H1 (cell line): Measurements from ENCODE around the gene DEGS2. TPM values are rescaled to one million over a fixed set of nuclear protein-coding genes. Genes with fewer than 3 reads are reported as not detected.

Experiments
- CHD1 ChIP-seq: IDR thresholded peaks from 2 replicates; pipeline ENCODE4 v1.6.1; 2012; ENCODE audit warnings: low read depth, low read length, improper control_type of control experiment
- CTBP2 ChIP-seq: IDR thresholded peaks from 2 replicates; pipeline ENCODE4 v1.7.0; 2011; ENCODE audit warnings: borderline replicate concordance, mild to moderate bottlenecking, moderate library complexity, mixed read lengths, low read length; ENCODE audit not compliant: insufficient read depth, insufficient read length
- HDAC6 ChIP-seq: IDR thresholded peaks from one replicate; pipeline ENCODE4 v1.7.1; 2012; ENCODE audit warnings: low read depth, mild to moderate bottlenecking, inconsistent platforms, low read length, moderate library complexity
- RFX5 ChIP-seq: IDR thresholded peaks from 2 replicates; pipeline ENCODE4 v1.6.1; 2011; ENCODE audit warnings: low read depth, low read length, improper control_type of control experiment, borderline replicate concordance
- RXRA ChIP-seq: IDR thresholded peaks from 2 replicates; pipeline ENCODE4 v1.6.1; 2011; ENCODE audit warnings: low read depth, mild to moderate bottlenecking, low read length, moderate library complexity; ENCODE audit not compliant: insufficient read depth
- SP1 ChIP-seq: IDR thresholded peaks from 2 replicates; pipeline ENCODE4 v1.6.1; 2011; ENCODE audit warnings: low read depth, low read length
- SRF ChIP-seq: IDR thresholded peaks from 2 replicates; pipeline ENCODE4 v1.6.1; 2011; ENCODE audit warnings: mild to moderate bottlenecking, low read depth, low read length, moderate library complexity
- polyA plus RNA-seq, 7 experiments: library from polyadenylated mRNA; depleted of rRNA in 3 of 7; stranded (reverse) in 5 of 7; unstranded in 2 of 7; fragments of >200 nt in 5 of 7; fragments of 200-250 nt in 2 of 7; gene quantifications; 1 replicate in 5 of 7; 2 replicates in 1 of 7; 4 replicates in 1 of 7; pipeline versions ENCODE4 v1.2.1 to v1.2.3, GENCODE V29; 2011 to 2013; ENCODE audit warnings: missing spikeins in 2 of 7, mixed read lengths in 2 of 7
- total RNA-seq: library from RNA; stranded (reverse); fragmentation: NEBNext Ultra II Directional; extraction: Animal tissue kit (Norgen Biotek cat#: 25700); gene quantifications from 2 replicates; pipeline ENCODE4 v1.2.1, GENCODE V29; 2021
- TF ChIP-seq, protein P1 (sequence below): IDR thresholded peaks from 2 replicates; pipeline ENCODE4 v1.6.1; 2012; ENCODE audit warnings: inconsistent platforms
- TF ChIP-seq, protein P2 (sequence below): fragments of 300-600 bp; sonication (generic); IDR thresholded peaks from 2 replicates; pipeline ENCODE4 v1.7.1; 2012; ENCODE audit warnings: low read length, moderate library complexity, mild to moderate bottlenecking, inconsistent platforms; ENCODE audit not compliant: insufficient replicate concordance

DEGS2 gene
- total and polyA plus RNA-seq, 2 of the 8 experiments (the other 6 are each of a cell fraction or from before 2014, with no cell fraction given) = 0.61 to 0.82 TPM

DNA sequence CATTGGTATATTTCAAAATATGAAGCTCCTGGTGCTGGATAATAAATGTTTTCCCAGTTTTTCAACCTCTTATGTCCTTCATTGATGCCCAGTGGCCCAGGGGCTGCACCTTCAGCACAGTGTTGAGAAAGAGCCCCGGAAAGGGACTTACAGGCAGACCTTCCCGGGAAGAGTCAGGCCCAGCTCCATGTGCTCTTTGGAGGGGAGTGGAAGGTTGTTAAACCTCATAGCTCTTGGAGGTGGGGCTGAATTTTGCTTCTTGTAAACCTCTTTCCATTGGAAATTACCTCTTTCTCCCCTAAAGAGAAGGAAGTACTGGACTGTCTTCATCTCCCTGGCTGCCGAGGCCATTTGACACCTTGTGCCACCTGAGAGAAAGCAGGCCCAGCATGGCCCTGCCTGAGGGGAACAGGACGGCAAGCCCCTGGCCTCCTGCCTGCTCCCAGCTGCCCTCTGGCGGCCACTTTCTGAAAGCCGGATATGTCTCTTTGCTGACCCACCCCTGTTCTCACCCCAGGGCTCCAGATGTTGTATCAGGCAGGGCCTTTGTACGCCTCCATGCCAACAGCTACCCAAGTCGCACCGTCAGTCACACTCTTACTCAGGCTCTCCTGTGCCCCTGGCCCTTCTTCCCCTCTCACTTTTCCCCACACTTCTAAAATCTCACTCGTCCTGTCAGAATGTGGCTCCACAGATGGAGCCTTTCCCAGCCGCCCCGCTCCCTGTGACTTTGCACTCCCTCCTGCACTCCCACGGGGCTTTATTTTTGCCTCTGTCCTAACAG, 51.2 kb downstream of the DEGS2 start (continued):
- TF ChIP-seq, protein P1, sequence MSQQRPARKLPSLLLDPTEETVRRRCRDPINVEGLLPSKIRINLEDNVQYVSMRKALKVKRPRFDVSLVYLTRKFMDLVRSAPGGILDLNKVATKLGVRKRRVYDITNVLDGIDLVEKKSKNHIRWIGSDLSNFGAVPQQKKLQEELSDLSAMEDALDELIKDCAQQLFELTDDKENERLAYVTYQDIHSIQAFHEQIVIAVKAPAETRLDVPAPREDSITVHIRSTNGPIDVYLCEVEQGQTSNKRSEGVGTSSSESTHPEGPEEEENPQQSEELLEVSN = peak; percentile 85
- TF ChIP-seq RFX5 (no peak), CTBP2 (no peak), SP1 (no peak), SRF (no peak), CHD1 (no peak), RXRA (no peak), HDAC6 (no peak)
- TF ChIP-seq, protein P2, sequence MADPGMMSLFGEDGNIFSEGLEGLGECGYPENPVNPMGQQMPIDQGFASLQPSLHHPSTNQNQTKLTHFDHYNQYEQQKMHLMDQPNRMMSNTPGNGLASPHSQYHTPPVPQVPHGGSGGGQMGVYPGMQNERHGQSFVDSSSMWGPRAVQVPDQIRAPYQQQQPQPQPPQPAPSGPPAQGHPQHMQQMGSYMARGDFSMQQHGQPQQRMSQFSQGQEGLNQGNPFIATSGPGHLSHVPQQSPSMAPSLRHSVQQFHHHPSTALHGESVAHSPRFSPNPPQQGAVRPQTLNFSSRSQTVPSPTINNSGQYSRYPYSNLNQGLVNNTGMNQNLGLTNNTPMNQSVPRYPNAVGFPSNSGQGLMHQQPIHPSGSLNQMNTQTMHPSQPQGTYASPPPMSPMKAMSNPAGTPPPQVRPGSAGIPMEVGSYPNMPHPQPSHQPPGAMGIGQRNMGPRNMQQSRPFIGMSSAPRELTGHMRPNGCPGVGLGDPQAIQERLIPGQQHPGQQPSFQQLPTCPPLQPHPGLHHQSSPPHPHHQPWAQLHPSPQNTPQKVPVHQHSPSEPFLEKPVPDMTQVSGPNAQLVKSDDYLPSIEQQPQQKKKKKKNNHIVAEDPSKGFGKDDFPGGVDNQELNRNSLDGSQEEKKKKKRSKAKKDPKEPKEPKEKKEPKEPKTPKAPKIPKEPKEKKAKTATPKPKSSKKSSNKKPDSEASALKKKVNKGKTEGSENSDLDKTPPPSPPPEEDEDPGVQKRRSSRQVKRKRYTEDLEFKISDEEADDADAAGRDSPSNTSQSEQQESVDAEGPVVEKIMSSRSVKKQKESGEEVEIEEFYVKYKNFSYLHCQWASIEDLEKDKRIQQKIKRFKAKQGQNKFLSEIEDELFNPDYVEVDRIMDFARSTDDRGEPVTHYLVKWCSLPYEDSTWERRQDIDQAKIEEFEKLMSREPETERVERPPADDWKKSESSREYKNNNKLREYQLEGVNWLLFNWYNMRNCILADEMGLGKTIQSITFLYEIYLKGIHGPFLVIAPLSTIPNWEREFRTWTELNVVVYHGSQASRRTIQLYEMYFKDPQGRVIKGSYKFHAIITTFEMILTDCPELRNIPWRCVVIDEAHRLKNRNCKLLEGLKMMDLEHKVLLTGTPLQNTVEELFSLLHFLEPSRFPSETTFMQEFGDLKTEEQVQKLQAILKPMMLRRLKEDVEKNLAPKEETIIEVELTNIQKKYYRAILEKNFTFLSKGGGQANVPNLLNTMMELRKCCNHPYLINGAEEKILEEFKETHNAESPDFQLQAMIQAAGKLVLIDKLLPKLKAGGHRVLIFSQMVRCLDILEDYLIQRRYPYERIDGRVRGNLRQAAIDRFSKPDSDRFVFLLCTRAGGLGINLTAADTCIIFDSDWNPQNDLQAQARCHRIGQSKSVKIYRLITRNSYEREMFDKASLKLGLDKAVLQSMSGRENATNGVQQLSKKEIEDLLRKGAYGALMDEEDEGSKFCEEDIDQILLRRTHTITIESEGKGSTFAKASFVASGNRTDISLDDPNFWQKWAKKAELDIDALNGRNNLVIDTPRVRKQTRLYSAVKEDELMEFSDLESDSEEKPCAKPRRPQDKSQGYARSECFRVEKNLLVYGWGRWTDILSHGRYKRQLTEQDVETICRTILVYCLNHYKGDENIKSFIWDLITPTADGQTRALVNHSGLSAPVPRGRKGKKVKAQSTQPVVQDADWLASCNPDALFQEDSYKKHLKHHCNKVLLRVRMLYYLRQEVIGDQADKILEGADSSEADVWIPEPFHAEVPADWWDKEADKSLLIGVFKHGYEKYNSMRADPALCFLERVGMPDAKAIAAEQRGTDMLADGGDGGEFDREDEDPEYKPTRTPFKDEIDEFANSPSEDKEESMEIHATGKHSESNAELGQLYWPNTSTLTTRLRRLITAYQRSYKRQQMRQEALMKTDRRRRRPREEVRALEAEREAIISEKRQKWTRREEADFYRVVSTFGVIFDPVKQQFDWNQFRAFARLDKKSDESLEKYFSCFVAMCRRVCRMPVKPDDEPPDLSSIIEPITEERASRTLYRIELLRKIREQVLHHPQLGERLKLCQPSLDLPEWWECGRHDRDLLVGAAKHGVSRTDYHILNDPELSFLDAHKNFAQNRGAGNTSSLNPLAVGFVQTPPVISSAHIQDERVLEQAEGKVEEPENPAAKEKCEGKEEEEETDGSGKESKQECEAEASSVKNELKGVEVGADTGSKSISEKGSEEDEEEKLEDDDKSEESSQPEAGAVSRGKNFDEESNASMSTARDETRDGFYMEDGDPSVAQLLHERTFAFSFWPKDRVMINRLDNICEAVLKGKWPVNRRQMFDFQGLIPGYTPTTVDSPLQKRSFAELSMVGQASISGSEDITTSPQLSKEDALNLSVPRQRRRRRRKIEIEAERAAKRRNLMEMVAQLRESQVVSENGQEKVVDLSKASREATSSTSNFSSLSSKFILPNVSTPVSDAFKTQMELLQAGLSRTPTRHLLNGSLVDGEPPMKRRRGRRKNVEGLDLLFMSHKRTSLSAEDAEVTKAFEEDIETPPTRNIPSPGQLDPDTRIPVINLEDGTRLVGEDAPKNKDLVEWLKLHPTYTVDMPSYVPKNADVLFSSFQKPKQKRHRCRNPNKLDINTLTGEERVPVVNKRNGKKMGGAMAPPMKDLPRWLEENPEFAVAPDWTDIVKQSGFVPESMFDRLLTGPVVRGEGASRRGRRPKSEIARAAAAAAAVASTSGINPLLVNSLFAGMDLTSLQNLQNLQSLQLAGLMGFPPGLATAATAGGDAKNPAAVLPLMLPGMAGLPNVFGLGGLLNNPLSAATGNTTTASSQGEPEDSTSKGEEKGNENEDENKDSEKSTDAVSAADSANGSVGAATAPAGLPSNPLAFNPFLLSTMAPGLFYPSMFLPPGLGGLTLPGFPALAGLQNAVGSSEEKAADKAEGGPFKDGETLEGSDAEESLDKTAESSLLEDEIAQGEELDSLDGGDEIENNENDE = no peak
